Glomerular visceral epithelial cell (primary cell): Measurements from ENCODE around the gene GIPC1.

Source experiments
- DNase-seq: peaks from one replicate; pipeline ENCODE4 v3.0.0-alpha.2; 2016; ENCODE audit errors: extremely low spot score

GIPC1 gene

DNA sequence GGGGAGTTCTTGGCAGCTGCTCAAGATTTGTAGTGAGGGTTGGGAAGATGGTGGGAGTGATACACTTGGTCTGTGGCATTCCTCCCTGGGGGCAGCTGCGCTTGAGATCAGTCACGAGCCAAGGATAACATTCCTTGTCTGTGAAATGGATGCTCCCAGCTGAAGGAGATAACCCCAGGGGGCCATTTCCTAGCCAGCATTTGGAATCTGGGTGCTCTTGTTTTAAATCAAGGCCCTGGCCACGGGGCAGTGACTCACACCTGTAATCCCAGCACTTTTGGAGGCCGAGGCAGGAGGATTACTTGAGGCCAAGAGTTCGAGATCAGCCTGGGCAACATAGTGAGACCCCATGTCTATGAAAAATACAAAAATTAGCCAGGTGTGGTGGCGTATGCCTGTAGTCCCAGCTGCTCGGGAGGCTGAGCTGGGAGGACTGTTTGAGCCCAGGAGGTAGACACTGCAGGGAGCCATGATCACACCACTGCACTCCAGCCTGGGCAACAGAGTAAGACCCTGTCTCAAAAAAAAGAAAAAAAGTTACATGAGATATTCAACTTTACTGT is 58.3 kb downstream of the GIPC1 start:
- no peak for DNase-seq

DNA sequence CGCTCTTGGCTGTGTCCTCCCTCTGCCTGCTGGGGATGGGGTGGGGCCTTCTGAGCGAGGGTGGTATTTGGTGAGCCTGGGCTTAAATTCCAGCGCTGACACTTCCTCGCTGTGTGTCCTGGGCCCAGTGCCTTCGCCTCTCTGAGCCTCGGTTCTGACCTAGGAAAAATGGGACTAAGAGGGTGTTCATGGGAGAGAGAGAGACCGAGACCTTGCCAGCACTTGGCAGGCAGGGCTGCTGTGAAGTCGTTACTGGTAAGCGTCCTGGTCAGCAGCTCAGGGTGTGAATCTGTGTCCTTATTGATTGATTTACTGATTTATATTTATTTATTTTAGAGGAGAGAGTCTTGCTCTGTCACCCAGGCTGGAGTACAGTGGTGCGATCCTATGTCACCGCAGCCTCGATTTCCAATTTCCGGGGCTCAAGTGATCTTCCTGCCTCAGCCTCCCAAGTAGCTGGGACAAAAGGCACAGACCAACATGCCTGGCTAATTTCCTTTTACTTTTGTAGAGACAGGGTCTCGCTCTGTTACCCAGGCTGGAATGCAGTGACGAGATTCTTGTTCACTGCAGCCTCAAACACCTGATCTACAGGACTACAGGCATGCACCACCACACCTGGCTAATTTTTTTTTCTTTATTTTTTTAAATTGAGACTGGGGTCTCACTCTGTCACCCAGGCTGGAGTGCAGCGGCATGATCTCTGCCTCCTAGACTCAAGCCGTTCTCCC is 60.4 kb downstream of the GIPC1 start:
- no peak for DNase-seq

DNA sequence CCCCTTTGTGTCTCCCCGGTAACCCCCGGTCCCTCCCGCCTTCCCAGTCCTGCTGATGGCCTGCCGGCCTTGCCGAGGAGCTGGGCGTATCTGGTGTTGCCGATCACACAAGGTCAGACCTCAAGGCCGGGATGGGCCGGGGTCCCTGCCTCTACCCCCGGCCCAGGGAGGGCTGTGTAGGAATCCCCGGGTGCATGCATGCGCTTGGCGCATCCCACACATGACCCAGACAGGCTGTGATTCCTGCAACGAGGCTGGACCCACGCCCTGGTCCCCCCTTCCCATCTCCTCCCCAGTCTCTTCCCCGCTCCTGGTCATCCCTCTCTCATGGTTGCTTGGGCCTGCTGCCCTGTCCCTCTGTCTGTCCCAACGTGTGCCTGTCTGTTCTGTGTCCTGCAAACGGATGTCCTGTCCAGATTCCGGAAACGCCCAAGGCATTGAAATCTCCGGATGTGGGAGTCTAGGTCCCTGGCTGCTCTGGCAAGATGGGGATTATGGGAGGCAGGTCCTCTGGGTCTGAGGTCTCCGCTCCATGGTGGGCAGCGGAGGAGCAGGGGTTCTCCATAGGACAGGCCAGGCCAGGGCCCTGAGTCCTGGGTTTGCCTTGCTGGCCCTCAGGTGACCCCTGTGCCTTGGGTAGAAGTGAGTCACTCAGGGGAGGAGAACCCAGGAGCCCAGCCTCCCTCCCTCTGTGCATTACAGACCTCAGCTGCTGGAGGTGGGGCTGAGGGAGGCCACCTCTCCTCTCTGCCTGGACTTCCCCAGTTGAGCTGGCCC is 61.2 kb downstream of the GIPC1 start:
- peak; percentile 80 for DNase-seq

DNA sequence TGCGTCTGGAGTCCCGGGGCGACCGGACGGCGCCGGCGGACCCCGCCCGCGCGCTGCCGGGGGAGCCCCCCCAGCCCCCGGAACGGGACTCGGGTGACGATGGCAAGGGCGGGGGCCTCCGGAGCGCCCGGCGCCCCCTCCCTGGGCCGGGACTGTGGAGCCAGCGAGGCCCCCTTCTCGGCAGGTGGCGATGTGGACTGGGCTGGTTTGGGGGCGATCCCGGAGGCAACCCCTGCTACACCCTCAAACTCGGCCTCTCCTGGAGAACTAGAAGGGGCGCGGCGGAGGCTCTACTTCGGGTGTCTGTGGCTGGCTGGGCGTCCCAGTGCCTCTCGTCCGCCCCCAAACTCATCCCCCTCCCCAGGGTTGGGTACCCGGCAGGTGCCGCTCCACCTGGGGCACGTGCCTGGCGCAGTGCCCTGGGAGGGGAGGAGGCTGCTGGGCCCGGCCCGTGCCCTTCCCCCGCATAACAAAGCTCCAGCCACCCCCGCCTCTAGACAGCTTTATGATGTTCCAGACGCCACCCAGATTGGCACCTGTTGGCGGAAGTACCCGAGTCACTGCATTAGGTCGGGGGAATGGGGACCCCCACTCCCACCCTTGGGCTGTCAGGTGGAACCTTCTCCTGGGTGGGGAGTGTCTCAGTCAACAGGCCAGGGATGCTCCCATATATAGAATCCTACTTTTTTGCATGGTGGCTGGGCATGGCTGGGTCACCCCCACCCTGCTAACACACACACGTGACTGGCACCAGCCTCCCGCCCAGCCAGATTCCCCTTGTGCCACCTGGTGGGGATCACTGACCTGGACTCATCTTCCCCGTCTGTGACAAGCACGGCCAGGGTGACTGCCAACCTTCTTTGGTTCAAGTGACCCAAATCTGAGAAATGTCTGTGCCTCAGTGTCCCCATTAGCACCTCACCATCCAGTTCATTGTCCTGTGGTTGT is 62.1 kb downstream of the GIPC1 start:
- no peak for DNase-seq

DNA sequence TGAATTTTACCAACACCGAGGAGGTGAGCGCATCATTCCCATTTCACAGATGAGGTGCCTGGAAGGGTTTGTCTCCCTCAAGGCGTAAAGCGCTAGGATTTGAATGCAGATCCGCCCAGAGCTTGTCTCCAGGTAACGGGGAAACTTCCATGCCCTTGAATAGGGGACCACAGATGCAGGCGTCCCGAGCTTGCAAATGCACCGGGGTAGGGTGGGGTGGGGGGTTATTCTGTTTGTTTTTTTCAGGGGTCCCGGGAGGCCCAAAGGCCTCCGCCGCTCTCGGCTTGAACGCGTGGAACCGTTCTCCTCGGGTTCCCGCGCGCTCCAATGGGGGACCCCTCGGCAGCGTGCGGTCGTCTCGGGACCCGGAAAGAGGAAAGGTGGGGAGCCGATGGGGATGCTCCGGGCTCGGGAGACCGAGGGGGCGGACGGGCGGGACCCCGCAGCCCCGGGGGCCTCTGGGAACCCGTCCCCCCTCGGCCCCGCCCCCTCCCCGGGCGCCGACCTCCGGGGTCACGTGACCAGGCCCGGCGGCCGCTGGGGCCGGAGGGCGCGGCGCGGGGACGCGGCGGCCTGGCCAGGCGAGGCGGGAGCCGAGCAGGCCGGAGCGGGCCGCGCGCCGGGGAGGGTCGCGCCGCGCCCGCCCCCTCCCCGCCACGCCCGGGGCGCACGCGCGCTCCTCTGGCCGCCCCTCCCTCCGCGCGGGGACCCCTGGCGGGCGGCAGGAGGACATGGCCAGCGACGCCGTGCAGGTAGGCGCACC is 63.0 kb downstream of the GIPC1 start, which contains the start of gene PKN1:
PKN1 (plus strand) TSS at position 516 of the 763 bp plus-strand sequence; CDS start at position 732, 216 bp downstream.
- peak; percentile 63 for DNase-seq

DNA sequence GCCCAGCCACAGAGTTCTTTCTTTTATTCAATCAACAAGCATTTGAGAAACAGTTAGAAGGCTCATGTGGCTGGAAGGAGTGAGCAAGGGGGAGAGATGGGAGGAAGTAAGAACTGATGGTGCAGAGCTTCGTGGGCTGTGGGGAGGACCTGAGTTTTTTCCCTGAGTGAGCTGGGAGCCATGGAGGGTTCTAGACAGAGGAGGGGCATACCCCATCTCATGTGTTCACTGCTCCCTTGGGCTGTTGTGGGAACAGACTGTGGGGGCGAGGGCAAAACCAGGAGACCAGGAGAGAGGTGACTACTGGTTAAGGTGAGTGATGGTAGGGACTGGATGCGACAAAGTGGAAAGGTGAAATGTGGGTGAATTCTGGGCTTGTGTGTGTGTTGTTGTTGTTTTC is 65.2 kb downstream of the GIPC1 start:
- DNase-seq = no peak

DNA sequence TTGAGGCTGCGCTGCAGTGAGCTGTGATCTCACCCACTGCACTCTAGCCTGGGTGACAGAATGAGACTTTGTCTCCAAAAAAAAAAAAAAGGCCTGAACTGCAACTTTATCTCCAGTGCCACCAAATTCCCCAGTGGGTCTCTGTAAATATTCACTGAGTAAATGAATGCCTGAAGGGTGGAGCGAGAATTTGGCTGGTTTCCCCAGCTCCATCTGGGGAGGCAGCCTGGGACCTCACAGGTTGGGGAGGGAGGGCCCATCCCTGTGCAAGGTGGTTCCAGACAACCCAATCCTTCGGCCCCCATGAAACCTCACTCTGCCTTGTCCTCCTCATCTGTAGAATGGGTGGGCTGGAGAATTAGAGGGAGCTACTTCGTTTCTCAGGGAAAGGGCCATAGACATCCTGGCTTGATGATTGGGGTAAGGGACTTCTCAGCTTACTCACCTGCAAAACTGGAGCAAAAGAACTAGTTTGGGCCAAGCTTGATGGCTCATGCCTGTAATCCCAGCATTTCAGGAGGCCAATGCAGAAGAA is 67.0 kb downstream of the GIPC1 start:
- DNase-seq = no peak
